H9 (cell line): ENCODE data around the gene CD2. TPM values are rescaled to one million over a fixed set of nuclear protein-coding genes. Genes with fewer than 3 reads are reported as not detected.
A peak's percentile ranks its signal among the peaks of the same experiment; 100 is the strongest.
"Not testable (repeated sequence)": the region's sequence is repeated elsewhere in the genome, so short reads cannot be mapped to it uniquely, and the experiment has no call there.

Source experiments
- DNase-seq: peaks from one replicate; pipeline ENCODE4 v3.0.0-alpha.2; 2017
- H2AFZ ChIP-seq: one replicate; pipeline ENCODE4 v1.6.1; 2013; ENCODE audit warnings: mild to moderate bottlenecking, low read length, control low read depth, moderate library complexity
- H2AK5ac ChIP-seq: 2 replicates; pipeline ENCODE4 v1.6.1; 2013; ENCODE audit warnings: low read length, control low read depth, mixed read lengths; ENCODE audit not compliant: insufficient read length
- H2BK120ac ChIP-seq: one replicate; pipeline ENCODE4 v1.6.1; 2013; ENCODE audit warnings: low read depth, mild to moderate bottlenecking, low read length, control low read depth, inconsistent platforms; ENCODE audit not compliant: poor library complexity, severe bottlenecking
- H2BK12ac ChIP-seq: 2 replicates; pipeline ENCODE4 v1.6.1; 2013; ENCODE audit warnings: low read length, control low read depth, mixed read lengths, low read depth; ENCODE audit not compliant: insufficient read length
- H2BK15ac ChIP-seq: 2 replicates; pipeline ENCODE4 v1.6.1; 2013; ENCODE audit warnings: low read depth, low read length, control low read depth
- H2BK20ac ChIP-seq: one replicate; pipeline ENCODE4 v1.6.1; 2013; ENCODE audit warnings: low read depth, mild to moderate bottlenecking, low read length, control low read depth, inconsistent platforms; ENCODE audit not compliant: poor library complexity, severe bottlenecking
- H2BK5ac ChIP-seq: 2 replicates; pipeline ENCODE4 v1.6.1; 2013; ENCODE audit warnings: low read length, control low read depth, mixed read lengths; ENCODE audit not compliant: insufficient read length
- H3K14ac ChIP-seq: 2 replicates; pipeline ENCODE4 v1.6.1; 2013; ENCODE audit warnings: low read length, control low read depth; ENCODE audit not compliant: insufficient read depth
- H3K18ac ChIP-seq: 2 replicates; pipeline ENCODE4 v1.6.1; 2013; ENCODE audit warnings: low read depth, mild to moderate bottlenecking, mixed read lengths, low read length, control low read depth; ENCODE audit not compliant: insufficient read length
- H3K23ac ChIP-seq: 2 replicates; pipeline ENCODE4 v1.6.1; 2013; ENCODE audit warnings: low read length, control low read depth, mixed read lengths, low read depth; ENCODE audit not compliant: insufficient read length
- H3K23me2 ChIP-seq: 2 replicates; pipeline ENCODE4 v1.6.1; 2013; ENCODE audit warnings: low read depth, mild to moderate bottlenecking, mixed read lengths, low read length, control low read depth; ENCODE audit not compliant: insufficient read length, poor library complexity, severe bottlenecking
- H3K27ac ChIP-seq: 2 replicates; pipeline ENCODE4 v1.5.1; 2013; ENCODE audit warnings: low read length, control low read depth, mixed read lengths, low read depth; ENCODE audit not compliant: insufficient read length
- H3K27me3 ChIP-seq: 2 replicates; pipeline ENCODE4 v1.6.1; 2013; ENCODE audit warnings: low read length, control low read depth, inconsistent platforms; ENCODE audit not compliant: insufficient read depth
- H3K4ac ChIP-seq: 2 replicates; pipeline ENCODE4 v1.6.1; 2013; ENCODE audit warnings: low read depth, mild to moderate bottlenecking, control low read depth, inconsistent platforms, low read length, moderate library complexity
- H3K4me1 ChIP-seq: 2 replicates; pipeline ENCODE4 v1.6.1; 2013; ENCODE audit warnings: low read length, control low read depth, inconsistent platforms; ENCODE audit not compliant: insufficient read depth
- H3K4me2 ChIP-seq: 2 replicates; pipeline ENCODE4 v1.6.1; 2013; ENCODE audit warnings: low read length, control low read depth, mixed read lengths; ENCODE audit not compliant: insufficient read length, insufficient read depth
- H3K56ac ChIP-seq: 2 replicates; pipeline ENCODE4 v1.6.1; 2013; ENCODE audit warnings: low read depth, mild to moderate bottlenecking, mixed read lengths, low read length, control low read depth; ENCODE audit not compliant: insufficient read length
- H3K79me1 ChIP-seq: 2 replicates; pipeline ENCODE4 v1.6.1; 2013; ENCODE audit warnings: low read depth, mild to moderate bottlenecking, moderate library complexity, low read length, control low read depth, inconsistent platforms; ENCODE audit not compliant: insufficient read depth, poor library complexity, severe bottlenecking
- H3K79me2 ChIP-seq: 2 replicates; pipeline ENCODE4 v1.6.1; 2013; ENCODE audit warnings: low read length, control low read depth, inconsistent platforms; ENCODE audit not compliant: insufficient read depth
- H3K9ac ChIP-seq: 2 replicates; pipeline ENCODE4 v1.6.1; 2013; ENCODE audit warnings: low read length, control low read depth, mixed read lengths; ENCODE audit not compliant: insufficient read length; ENCODE audit errors: extremely low read depth
- H3K9me3 ChIP-seq: one replicate; pipeline ENCODE4 v1.6.1; 2013; ENCODE audit warnings: low read depth, low read length, inconsistent platforms; ENCODE audit not compliant: control insufficient read depth
- H3T11ph ChIP-seq: one replicate; pipeline ENCODE4 v1.6.1; 2013; ENCODE audit warnings: mild to moderate bottlenecking, low read length, control low read depth, inconsistent platforms
- H4K20me1 ChIP-seq: one replicate; pipeline ENCODE4 v1.6.1; 2013; ENCODE audit not compliant: control insufficient read depth, insufficient read length, insufficient read depth
- H4K5ac ChIP-seq: 2 replicates; pipeline ENCODE4 v1.6.1; 2013; ENCODE audit warnings: low read depth, mild to moderate bottlenecking, mixed read lengths, low read length, control low read depth; ENCODE audit not compliant: insufficient read length
- H4K8ac ChIP-seq: replicated peaks from 2 replicates; pipeline ENCODE4 v1.6.1; 2013; ENCODE audit warnings: low read length, control low read depth, mixed read lengths, low read depth; ENCODE audit not compliant: insufficient read length
- H4K91ac ChIP-seq: 2 replicates; pipeline ENCODE4 v1.6.1; 2013; ENCODE audit warnings: low read depth, mild to moderate bottlenecking, moderate library complexity, mixed read lengths, low read length, control low read depth; ENCODE audit not compliant: insufficient read length
- H3K27ac Mint-ChIP-seq, 3 experiments: 2 replicates in 2 of 3; 3 replicates in 1 of 3; pipeline ENCODE4 v1.8.0; 2020 to 2021; ENCODE audit warnings: mixed read lengths in 3 of 3, mild to moderate bottlenecking in 1 of 3, moderate library complexity in 1 of 3
- H3K27me3 Mint-ChIP-seq: 2 replicates; pipeline ENCODE4 v1.8.0; 2021; ENCODE audit warnings: low read depth, mild to moderate bottlenecking, moderate library complexity, mixed read lengths
- H3K36me3 Mint-ChIP-seq, 3 experiments: 2 replicates in 2 of 3; 3 replicates in 1 of 3; pipeline ENCODE4 v1.8.0; 2020 to 2021; ENCODE audit warnings: low read depth in 3 of 3, mixed read lengths in 3 of 3; ENCODE audit not compliant: insufficient read depth in 1 of 3
- H3K4me1 Mint-ChIP-seq, 2 experiments: 2 replicates each; pipeline ENCODE4 v1.8.0; 2020; ENCODE audit warnings: mixed read lengths in 2 of 2
- H3K4me3 Mint-ChIP-seq, 2 experiments: 2 replicates in 1 of 2; 3 replicates in 1 of 2; pipeline ENCODE4 v1.8.0; 2020 to 2021; ENCODE audit warnings: mild to moderate bottlenecking in 2 of 2, mixed read lengths in 2 of 2, moderate library complexity in 1 of 2
- H3K9me3 Mint-ChIP-seq, 2 experiments: 2 replicates in 1 of 2; 3 replicates in 1 of 2; pipeline ENCODE4 v1.8.0; 2020; ENCODE audit warnings: mild to moderate bottlenecking in 2 of 2, mixed read lengths in 2 of 2, moderate library complexity in 1 of 2
- WGBS: extraction: QIAGEN DNeasy Blood & Tissue Kit; methylation state at CpG from one replicate; pipeline ENCODE4 v1.1.7; 2013; ENCODE audit warnings: missing lambda C conversion rate, low lambda C conversion rate, mixed read lengths; ENCODE audit not compliant: insufficient read length; ENCODE audit errors: extremely low coverage; 5-methylcytosine and 5-hydroxymethylcytosine counted together
- total RNA-seq: library from RNA; stranded (reverse); gene quantifications from 2 replicates; pipeline ENCODE4 v1.2.1, GENCODE V29; 2021
- TF ChIP-seq, protein P1 (sequence below): fragments of 200-600 bp; sonication (generic); conservative IDR thresholded peaks from 3 replicates; pipeline ENCODE4 v1.8.0; 2021; ENCODE audit warnings: antibody characterized with exemption, mild to moderate bottlenecking

The CD2 gene
- total RNA-seq, 1 experiment from 2014 or later: not detected

DNA sequence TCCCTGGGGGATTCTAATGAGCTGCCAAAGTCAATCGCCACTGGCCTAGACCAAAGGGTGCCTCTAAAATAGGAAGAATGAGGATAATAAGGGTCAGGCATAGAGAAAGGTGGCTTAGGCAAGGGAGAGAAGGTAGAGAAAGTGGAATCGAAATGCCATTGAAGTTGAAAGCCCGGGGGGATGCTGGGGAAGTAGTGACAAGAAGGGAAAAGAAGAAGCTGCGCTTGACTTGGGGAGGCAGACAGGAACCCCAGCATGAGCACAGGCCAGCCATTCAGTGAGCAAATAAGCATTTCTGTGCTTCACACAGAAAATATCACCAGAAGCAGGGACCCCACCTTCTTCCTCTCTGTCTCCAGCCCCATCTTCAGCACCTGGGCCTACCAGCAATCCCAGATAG is 1.5 kb downstream of the CD2 start:
- Histone ChIP-seq H2AK5ac (no peak overlapping the region), H2BK120ac (no peak overlapping the region), H4K8ac (no peak overlapping the region), H2BK15ac (no peak overlapping the region), H3K4me1 (no peaks in the 10 kb centered on the region), H3K9ac (no peak overlapping the region), H4K20me1 (no peaks in the 10 kb centered on the region), H3K23ac (no peak overlapping the region), H3K9me3 (no peaks in the 10 kb centered on the region), H2BK12ac (no peak overlapping the region), H3K4ac (no peak overlapping the region), H3K79me1 (no peaks in the 10 kb centered on the region), H3K79me2 (no peaks in the 10 kb centered on the region), H3K27me3 (no peaks in the 10 kb centered on the region), H3K27ac (no peak overlapping the region), H3K56ac (no peak overlapping the region), H4K91ac (no peak overlapping the region), H3K23me2 (no peaks in the 10 kb centered on the region), H2BK5ac (no peak overlapping the region), H4K5ac (no peak overlapping the region), H2AFZ (no peak overlapping the region), H3K14ac (no peak overlapping the region), H3K4me2 (no peak overlapping the region), H2BK20ac (no peak overlapping the region), H3T11ph (no peak overlapping the region), H3K18ac (no peak overlapping the region)
- Mint-ChIP-seq H3K4me3 (no peak overlapping the region), H3K4me1 (no peaks in the 10 kb centered on the region), H3K36me3 (no peaks in the 10 kb centered on the region), H3K27me3 (no peaks in the 10 kb centered on the region), H3K27ac (peak overlapping the region in 1 of 3 experiments; percentile 6; a peak in 1 of 7 replicates), H3K9me3 (no peaks in the 10 kb centered on the region)
- TF ChIP-seq, protein P1, sequence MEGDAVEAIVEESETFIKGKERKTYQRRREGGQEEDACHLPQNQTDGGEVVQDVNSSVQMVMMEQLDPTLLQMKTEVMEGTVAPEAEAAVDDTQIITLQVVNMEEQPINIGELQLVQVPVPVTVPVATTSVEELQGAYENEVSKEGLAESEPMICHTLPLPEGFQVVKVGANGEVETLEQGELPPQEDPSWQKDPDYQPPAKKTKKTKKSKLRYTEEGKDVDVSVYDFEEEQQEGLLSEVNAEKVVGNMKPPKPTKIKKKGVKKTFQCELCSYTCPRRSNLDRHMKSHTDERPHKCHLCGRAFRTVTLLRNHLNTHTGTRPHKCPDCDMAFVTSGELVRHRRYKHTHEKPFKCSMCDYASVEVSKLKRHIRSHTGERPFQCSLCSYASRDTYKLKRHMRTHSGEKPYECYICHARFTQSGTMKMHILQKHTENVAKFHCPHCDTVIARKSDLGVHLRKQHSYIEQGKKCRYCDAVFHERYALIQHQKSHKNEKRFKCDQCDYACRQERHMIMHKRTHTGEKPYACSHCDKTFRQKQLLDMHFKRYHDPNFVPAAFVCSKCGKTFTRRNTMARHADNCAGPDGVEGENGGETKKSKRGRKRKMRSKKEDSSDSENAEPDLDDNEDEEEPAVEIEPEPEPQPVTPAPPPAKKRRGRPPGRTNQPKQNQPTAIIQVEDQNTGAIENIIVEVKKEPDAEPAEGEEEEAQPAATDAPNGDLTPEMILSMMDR: no peak
- WGBS: no CpG with 5 or more reads among the region's 4 CpGs
- DNase-seq: no peak

DNA sequence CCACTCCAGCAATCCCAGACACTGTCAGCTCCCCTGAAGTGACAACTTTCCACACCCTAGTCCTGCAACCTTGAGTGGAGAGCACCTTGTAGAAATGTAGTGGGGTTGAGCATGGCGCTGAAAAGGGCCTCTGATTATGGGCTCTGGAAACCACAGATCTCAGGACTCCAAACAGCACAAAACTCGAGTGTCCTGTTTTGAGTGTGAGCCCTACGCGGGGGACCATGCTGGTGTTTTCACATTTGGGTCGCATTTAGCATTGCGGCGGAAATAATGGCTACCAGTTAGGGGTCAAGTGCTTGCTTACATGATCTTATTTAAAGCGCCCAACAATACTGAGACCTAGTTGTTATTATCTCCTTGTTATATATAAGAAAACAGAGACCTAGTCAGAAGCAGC is 1.9 kb downstream of the CD2 start:
- H2BK5ac ChIP-seq, H3K27ac Mint-ChIP-seq, H2BK15ac ChIP-seq, H3K79me1 ChIP-seq, H3T11ph ChIP-seq, H4K91ac ChIP-seq, H3K27me3 ChIP-seq, H3K23me2 ChIP-seq, H2BK120ac ChIP-seq, H3K4ac ChIP-seq, H3K36me3 Mint-ChIP-seq, H4K5ac ChIP-seq, H3K18ac ChIP-seq, H3K4me1 ChIP-seq, H3K4me2 ChIP-seq, H2AFZ ChIP-seq, H3K9ac ChIP-seq, H3K9me3 Mint-ChIP-seq, H3K4me3 Mint-ChIP-seq, H4K20me1 ChIP-seq, H3K56ac ChIP-seq, H3K23ac ChIP-seq, H2BK12ac ChIP-seq, H2BK20ac ChIP-seq, H3K9me3 ChIP-seq, H3K4me1 Mint-ChIP-seq, H3K27me3 Mint-ChIP-seq, H3K27ac ChIP-seq, DNase-seq, H3K79me2 ChIP-seq, H4K8ac ChIP-seq, H3K14ac ChIP-seq, H2AK5ac ChIP-seq: not testable (repeated sequence)
- WGBS: no CpG with 5 or more reads among the region's 8 CpGs
